Pancreas (tissue), 10 donors: ENCODE measurements around the gene C2. TPM values are rescaled to one million over a fixed set of nuclear protein-coding genes. Genes with fewer than 3 reads are reported as not detected.

Source experiments
- ATAC-seq, 4 donors: fragments of 200-7000 bp; cut with Tn5 transposase; one replicate each; pipeline versions ENCODE4 v1.8.0 to v1.9.1; 2020; ENCODE audit warnings: mild to moderate bottlenecking in 4 of 4, moderate library complexity in 4 of 4
- DNase-seq, 6 donors: peaks; one replicate each; pipeline ENCODE4 v3.0.0-alpha.2; 2020
- FAIRE-seq: peaks from 2 replicates; lab custom pipeline; 2012; peaks lifted over from hg19 to GRCh38; lab: Jason Lieb, UNC
- H3K27ac ChIP-seq, 4 donors: fragments of 200-600 bp; sonication (generic); 1 replicate in 3 of 4; 2 replicates in 1 of 4; pipeline versions ENCODE4 v1.5.0 to v1.8.0; 2020
- H3K27me3 ChIP-seq, 4 donors: fragments of 200-600 bp; one replicate each; pipeline ENCODE4 v1.8.0; 2021
- H3K36me3 ChIP-seq, 3 donors: fragments of 200-600 bp; sonication (generic) in 1 of 3; one replicate each; pipeline versions ENCODE4 v1.5.0 to v1.8.0; 2020 to 2021
- H3K4me1 ChIP-seq, 3 donors: fragments of 200-600 bp; one replicate each; pipeline ENCODE4 v1.8.0; 2021
- H3K4me3 ChIP-seq, 4 donors: fragments of 200-600 bp; sonication (generic) in 2 of 4; one replicate each; pipeline versions ENCODE4 v1.5.0 to v1.8.0; 2020 to 2021
- H3K9me3 ChIP-seq, 4 donors: fragments of 200-600 bp; one replicate each; pipeline ENCODE4 v1.8.0; 2021
- CTCF ChIP-seq, 4 donors: fragments of 200-600 bp; sonication (generic) in 3 of 4; IDR thresholded peaks; one replicate each; pipeline versions ENCODE4 v1.5.0 to v1.8.0; 2021; ENCODE audit warnings: antibody characterized with exemption in 4 of 4
- WGBS, 2 donors: extraction: QIAGEN DNeasy Blood & Tissue Kit; methylation state at CpG; one replicate each; pipeline ENCODE4 v1.1.7; 2013; 5-methylcytosine and 5-hydroxymethylcytosine counted together
- intact Hi-C, 3 donors: fragments of 100-400 bp; cut with DNase I; formaldehyde crosslinking; loops; one replicate each; pipeline versions ENCODE4 v1.11.1 to v1.14.2; 2022
- polyA plus RNA-seq, 2 donors: library from polyadenylated mRNA; stranded (reverse); fragments of 200-250 nt; gene quantifications; one replicate each; pipeline ENCODE4 v1.2.3, GENCODE V29; 2013
- total RNA-seq, 6 donors: library from RNA; stranded (reverse); fragmentation: NEBNext Ultra II Directional in 4 of 6; extraction: Animal tissue kit (Norgen Biotek cat#: 25700) in 4 of 6; gene quantifications; one replicate each; pipeline versions ENCODE4 v1.2.1 to v1.2.4, GENCODE V29; 2021 to 2023
- donor health status: healthy with polysubstance abuse.
- donor health status: DM: no; HTN: no; CAD: no; lungs with moderate emphysema.
- donor health status: DM: no; HTN: no; CAD: no.
- donor health status: control.
- donor health status: control.
- donor health status: Bipolar disorder and iron deficiency.
- donor health status: DM: yes; HTN: yes; CAD: no.
- donor health status: DM: no; HTN: no; CAD: no.
- donor health status: DM: no; HTN: no; CAD: no.
- donor health status: DM: yes; HTN: yes; CAD: no.

The C2 gene
- total and polyA plus RNA-seq, 8 donors = 0.63 to 14.0 (median 2.2) TPM

DNA sequence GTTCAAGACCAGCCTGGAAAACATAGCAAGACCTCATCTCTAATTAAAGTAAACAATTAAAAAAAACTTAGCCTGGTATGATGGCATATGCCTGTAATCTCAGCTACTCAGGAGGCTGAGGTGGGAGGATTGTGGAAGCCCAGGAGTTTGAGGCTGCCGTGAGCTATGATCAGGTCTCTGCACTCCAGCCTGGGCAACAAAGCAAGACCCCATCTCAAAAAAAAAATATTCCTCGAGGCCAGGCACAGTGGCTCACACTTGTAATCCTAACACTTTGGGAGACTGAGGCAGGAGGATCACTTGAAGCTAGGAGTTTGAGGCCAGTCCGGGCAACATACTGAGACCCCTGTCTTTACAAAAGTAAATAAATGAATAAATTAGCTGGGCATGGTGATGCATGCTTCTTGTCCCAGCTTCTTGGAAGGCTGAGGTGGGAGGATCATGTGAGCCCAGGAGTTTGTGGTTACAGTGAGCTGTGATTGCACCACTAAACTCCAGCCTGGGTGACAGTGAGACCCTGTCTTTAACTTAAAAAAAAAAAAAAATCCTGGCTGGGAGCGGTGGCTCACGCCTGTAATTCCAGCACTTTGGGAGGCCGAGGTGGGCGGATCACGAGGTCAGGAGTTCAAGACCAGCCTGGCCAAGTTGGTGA is 9.3 kb upstream of the C2 start:
- DNase-seq = no peak
- Histone ChIP-seq H3K36me3 (no peaks in the 10 kb centered on the region), H3K27me3 (no peaks in the 10 kb centered on the region), H3K4me1 (no peaks in the 10 kb centered on the region), H3K27ac (no peak overlapping the region), H3K9me3 (no peaks in the 10 kb centered on the region), H3K4me3 (no peak overlapping the region)
- no peak for FAIRE-seq
- no peak for ATAC-seq
- intact Hi-C loops = no loop called here
- WGBS, 2 donors = 67 to 75% methylated on average over 8 of the region's 8 CpGs
- no peak for TF ChIP-seq CTCF (IDR thresholded peaks at IDR 0.05)

DNA sequence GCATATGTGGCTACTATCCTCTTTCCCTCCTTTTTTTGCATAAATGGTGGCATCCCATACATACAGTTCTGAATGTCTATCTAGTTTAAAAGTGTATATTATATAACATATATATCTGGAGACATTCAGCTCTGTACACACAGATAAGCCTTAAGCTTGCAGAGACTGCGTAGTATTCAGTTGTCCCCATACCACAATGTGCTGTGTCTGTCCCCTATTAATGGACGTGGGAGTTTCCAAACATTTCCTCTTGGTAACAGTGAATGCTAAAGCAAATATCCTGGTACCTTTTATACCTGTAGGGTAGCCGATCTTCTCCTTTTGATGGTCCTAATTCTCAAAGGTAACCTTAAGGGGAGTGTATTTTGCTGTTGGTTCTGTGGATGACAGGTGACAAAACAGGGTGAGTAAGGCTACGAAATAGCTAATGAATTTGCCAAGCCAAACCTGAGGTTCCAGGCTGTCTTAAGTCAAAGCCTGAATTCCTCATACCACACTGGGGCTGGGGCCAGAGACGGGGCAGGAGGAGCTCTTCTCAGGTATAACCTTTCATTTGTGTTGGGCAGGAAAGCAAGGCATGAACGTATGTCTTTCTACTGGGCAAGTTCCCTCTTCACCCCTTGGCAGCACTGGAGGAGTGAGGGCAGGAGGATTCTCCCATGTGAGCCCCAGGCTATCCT is 7.8 kb upstream of the C2 start:
- H3K9me3 ChIP-seq = no peaks in the 10 kb centered on the region
- no peaks in the 10 kb centered on the region for H3K27me3 ChIP-seq
- no peak for DNase-seq
- H3K4me1 ChIP-seq = no peaks in the 10 kb centered on the region
- no peak for FAIRE-seq
- TF ChIP-seq CTCF (IDR thresholded peaks at IDR 0.05) = no peak
- no peak overlapping the region for H3K27ac ChIP-seq
- intact Hi-C loops = no loop called here
- WGBS, 2 donors = 74 to 75% methylated on average over 6 of the region's 6 CpGs
- H3K36me3 ChIP-seq = no peaks in the 10 kb centered on the region
- no peak for ATAC-seq
- H3K4me3 ChIP-seq = no peak overlapping the region

DNA sequence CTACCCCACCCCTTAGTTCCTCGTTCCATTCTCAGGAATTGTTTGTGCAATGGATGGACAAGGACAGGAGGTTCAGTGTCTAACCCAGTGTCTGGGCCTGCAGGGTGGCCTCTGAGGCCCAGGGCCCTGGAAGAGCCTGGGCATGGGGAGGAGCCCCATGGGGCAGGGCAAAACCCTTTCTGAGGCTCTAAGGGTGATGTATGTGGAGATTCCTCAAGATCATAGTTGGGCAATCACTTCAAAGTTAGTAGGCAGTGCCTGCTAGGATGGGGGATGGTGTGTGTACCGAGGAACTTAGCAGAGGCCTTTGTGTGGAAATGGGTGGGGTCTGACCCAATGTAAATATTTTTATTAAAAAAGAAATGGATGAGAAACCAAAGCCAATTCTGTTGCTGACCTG is 6.7 kb upstream of the C2 start:
- Histone ChIP-seq H3K36me3 (no peaks in the 10 kb centered on the region), H3K4me1 (no peaks in the 10 kb centered on the region), H3K27me3 (no peaks in the 10 kb centered on the region), H3K4me3 (no peak overlapping the region), H3K27ac (no peak overlapping the region), H3K9me3 (no peaks in the 10 kb centered on the region)
- DNase-seq (no peak), FAIRE-seq (no peak), ATAC-seq (peak in 1 of 4 donors; percentile 30)
- no peak for TF ChIP-seq CTCF (IDR thresholded peaks at IDR 0.05)
- 67 to 80% methylated on average over 2 of the region's 2 CpGs for WGBS, 2 donors
- intact Hi-C loops = no loop called here

- ATAC-seq (peak in 1 of 4 donors; percentile 73), FAIRE-seq (no peak), DNase-seq (no peak)
- H3K4me1 ChIP-seq = no peaks in the 10 kb centered on the region
- intact Hi-C loops = no loop called here
- H3K36me3 ChIP-seq = no peaks in the 10 kb centered on the region
- TF ChIP-seq CTCF (IDR thresholded peaks at IDR 0.05) = no peak
- no peak overlapping the region for H3K4me3 ChIP-seq
- 8 to 14% methylated on average over 5 of the region's 5 CpGs for WGBS, 2 donors
- no peaks in the 10 kb centered on the region for H3K27me3 ChIP-seq
- H3K27ac ChIP-seq = no peak overlapping the region
- H3K9me3 ChIP-seq = no peaks in the 10 kb centered on the region
Measured at GRCh38 chr6:31922942-31923341, 4.6 kb upstream of the C2 start.
